ENCODE results near the gene TMEM31. TPM values are rescaled to one million over a fixed set of nuclear protein-coding genes. Genes with fewer than 3 reads are reported as not detected.

Gene TMEM31
- total RNA-seq, 1 experiment from 2014 or later = not detected

DNA sequence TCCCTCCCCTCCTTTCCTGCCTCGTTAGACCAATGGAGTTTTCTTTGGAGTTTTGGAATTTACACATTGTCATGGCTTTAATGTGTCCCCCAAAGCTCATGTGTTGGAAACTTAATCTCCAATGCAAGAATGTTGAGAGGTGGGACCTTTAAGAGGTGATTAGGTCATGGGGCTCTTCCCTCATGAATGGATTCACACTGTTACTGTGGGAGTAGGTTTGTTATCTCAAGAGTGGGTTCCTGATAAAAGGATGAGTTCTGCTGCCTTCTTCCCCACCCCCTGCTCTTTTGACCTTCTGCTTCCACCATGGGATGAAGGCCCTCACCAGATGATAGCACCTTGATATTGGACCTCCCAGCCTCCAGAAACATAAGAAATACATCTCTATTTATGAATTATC, 41.0 kb upstream of the TMEM31 start (continued):
- TF ChIP-seq, protein P1, sequence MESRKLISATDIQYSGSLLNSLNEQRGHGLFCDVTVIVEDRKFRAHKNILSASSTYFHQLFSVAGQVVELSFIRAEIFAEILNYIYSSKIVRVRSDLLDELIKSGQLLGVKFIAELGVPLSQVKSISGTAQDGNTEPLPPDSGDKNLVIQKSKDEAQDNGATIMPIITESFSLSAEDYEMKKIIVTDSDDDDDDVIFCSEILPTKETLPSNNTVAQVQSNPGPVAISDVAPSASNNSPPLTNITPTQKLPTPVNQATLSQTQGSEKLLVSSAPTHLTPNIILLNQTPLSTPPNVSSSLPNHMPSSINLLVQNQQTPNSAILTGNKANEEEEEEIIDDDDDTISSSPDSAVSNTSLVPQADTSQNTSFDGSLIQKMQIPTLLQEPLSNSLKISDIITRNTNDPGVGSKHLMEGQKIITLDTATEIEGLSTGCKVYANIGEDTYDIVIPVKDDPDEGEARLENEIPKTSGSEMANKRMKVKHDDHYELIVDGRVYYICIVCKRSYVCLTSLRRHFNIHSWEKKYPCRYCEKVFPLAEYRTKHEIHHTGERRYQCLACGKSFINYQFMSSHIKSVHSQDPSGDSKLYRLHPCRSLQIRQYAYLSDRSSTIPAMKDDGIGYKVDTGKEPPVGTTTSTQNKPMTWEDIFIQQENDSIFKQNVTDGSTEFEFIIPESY (IDR thresholded peaks at IDR 0.05; ENCODE audit: extremely low read depth, insufficient replicate concordance, low read length) = no peak
- TF ChIP-seq ZNF274 (IDR thresholded peaks at IDR 0.05; ENCODE audit: low read depth, low read length) (no peak), ELF1 (IDR thresholded peaks at IDR 0.05; ENCODE audit: borderline replicate concordance, low read depth) (no peak)

DNA sequence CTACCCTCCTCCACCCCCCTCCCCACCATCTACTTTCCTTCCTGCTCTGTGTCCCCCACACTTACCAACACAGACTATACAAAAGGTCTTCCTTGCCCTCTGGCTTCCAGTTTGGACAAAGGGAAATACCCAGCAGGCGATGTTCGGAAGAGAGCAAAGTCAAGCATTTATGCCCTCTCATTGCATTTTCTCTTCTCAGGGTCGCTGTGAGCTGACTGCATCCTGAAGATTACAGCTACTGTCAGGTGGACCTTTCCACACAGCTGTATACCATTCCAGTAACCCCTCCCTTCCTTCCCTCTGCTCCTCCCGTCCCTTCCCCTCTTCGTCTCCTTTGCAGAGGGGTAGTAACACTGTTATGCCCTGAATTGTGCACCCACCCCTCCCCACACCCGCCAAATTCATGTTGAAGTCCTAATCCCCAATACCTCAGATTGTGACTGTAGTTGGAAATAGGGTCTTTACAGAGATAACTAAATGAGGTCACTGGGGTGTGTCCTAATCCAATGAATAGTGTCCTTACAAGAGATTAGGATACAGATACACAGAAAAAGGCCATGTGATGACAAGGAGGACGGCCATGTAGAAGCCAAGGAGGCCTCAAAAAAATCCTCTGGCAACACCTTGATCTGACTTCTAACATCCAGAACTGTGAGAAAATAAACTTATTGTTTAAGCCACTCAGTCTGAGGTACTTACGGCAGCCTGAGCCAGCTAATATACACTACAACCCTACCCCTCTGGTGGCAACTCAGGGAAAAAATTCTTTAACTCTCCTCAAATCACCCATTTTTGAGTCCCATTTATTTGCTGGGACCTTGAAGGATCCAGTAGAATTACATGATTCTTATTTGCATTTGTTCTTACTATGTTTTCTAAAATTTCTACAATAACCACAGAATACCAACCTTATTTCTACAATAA, 35.9 kb upstream of the TMEM31 start:
- no peak for DNase-seq (ENCODE audit: low read depth, low spot score)
- no peak overlapping the region for H3K4me3 ChIP-seq (replicated peaks in 1 of 2; ENCODE audit: low read depth in 1 of 2, low read length in 2 of 2)
- no TSS peak for BruUV-seq (replicated peaks)
- ATAC-seq = peak; percentile 38; the same call in 1 of the 2 replicates
- peaks cover 12 to 15% of the 10 kb centered on the region in 2 experiments for H3K36me3 ChIP-seq (ENCODE audit: control insufficient read depth in 1 of 2, insufficient read depth in 2 of 2, low read length in 2 of 2)
- no peak for TF ChIP-seq YY1 (IDR thresholded peaks at IDR 0.05; ENCODE audit: extremely low read depth, insufficient replicate concordance, low read depth, low read length)
- TF ChIP-seq, protein P2, sequence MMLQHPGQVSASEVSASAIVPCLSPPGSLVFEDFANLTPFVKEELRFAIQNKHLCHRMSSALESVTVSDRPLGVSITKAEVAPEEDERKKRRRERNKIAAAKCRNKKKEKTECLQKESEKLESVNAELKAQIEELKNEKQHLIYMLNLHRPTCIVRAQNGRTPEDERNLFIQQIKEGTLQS (IDR thresholded peaks at IDR 0.05) = no peak
- no peak for TF ChIP-seq POLR2AphosphoS5 (IDR thresholded peaks at IDR 0.05; ENCODE audit: low read depth, low read length)
- TF ChIP-seq RAD21 (IDR thresholded peaks at IDR 0.05; ENCODE audit: low read depth) = no peak
- no peak overlapping the region for H2AFZ ChIP-seq (ENCODE audit: low read depth, low read length, poor library complexity, severe bottlenecking)
- H3K9me2 ChIP-seq (ENCODE audit: insufficient read depth) = no peaks in the 10 kb centered on the region
- no peaks in the 10 kb centered on the region for H3K4me1 ChIP-seq (ENCODE audit: control insufficient read depth in 1 of 2, insufficient read depth in 2 of 2, low read length in 2 of 2)
- intact Hi-C loops (cut with micrococcal nuclease) = loop anchor here (10.0 kb wide), 1 partner anchor 90 kb away; the partner anchor contains the start of gene TCEAL4
- ChIA-PET POLR2A (no interaction called here), CTCF (no interaction called here), RAD21 (ENCODE audit: low non-redundant PET in 1 of 2, low total read pairs in 2 of 2, uncharacterized antibody in 2 of 2, unreplicated experiment in 2 of 2) (no interaction called here)
- no peak overlapping the region for H3K4me2 ChIP-seq (ENCODE audit: low read length)
- H3K9ac ChIP-seq (ENCODE audit: low read length) = no peak overlapping the region
- H3K9me3 ChIP-seq (ENCODE audit: control insufficient read depth in 1 of 2, insufficient read depth in 1 of 2, low read depth in 1 of 2, low read length in 2 of 2) = no peaks in the 10 kb centered on the region
- H3K79me2 ChIP-seq (ENCODE audit: insufficient read depth, low read length) = peaks cover 13% of the 10 kb centered on the region; the same call in 1 of the 2 replicates
- H3K27ac ChIP-seq (ENCODE audit: low read depth, low read length) = no peak overlapping the region
- H4K20me1 ChIP-seq (ENCODE audit: insufficient read depth) = no peaks in the 10 kb centered on the region
- H3K27me3 ChIP-seq (ENCODE audit: insufficient read depth, low read length) = no peaks in the 10 kb centered on the region

Data from HCT116 (cell line).